ENCODE measurements around the gene RCE1.

The RCE1 gene

DNA sequence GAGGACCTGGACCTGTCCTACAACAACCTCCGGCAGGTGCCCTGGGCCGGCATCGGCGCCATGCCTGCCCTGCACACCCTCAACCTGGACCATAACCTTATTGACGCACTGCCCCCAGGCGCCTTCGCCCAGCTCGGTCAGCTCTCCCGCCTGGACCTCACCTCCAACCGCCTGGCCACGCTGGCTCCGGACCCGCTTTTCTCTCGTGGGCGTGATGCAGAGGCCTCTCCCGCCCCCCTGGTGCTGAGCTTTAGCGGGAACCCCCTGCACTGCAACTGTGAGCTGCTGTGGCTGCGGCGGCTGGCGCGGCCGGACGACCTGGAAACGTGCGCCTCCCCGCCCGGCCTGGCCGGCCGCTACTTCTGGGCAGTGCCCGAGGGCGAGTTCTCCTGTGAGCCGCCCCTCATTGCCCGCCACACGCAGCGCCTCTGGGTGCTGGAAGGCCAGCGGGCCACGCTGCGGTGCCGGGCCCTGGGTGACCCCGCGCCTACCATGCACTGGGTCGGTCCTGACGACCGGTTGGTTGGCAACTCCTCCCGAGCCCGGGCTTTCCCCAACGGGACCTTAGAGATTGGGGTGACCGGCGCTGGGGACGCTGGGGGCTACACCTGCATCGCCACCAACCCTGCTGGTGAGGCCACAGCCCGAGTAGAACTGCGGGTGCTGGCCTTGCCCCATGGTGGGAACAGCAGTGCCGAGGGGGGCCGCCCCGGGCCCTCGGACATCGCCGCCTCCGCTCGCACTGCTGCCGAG lies 15.1 kb downstream of the RCE1 start:
- DNase-seq (ENCODE audit: low read depth), result no peak
- H3K4me3 ChIP-seq (replicated peaks; ENCODE audit: low read depth, low read length), result no peak overlapping the region
- TF ChIP-seq, protein P1, sequence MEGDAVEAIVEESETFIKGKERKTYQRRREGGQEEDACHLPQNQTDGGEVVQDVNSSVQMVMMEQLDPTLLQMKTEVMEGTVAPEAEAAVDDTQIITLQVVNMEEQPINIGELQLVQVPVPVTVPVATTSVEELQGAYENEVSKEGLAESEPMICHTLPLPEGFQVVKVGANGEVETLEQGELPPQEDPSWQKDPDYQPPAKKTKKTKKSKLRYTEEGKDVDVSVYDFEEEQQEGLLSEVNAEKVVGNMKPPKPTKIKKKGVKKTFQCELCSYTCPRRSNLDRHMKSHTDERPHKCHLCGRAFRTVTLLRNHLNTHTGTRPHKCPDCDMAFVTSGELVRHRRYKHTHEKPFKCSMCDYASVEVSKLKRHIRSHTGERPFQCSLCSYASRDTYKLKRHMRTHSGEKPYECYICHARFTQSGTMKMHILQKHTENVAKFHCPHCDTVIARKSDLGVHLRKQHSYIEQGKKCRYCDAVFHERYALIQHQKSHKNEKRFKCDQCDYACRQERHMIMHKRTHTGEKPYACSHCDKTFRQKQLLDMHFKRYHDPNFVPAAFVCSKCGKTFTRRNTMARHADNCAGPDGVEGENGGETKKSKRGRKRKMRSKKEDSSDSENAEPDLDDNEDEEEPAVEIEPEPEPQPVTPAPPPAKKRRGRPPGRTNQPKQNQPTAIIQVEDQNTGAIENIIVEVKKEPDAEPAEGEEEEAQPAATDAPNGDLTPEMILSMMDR (IDR thresholded peaks at IDR 0.05; ENCODE audit: low read length, missing control alignments), result no peak

DNA sequence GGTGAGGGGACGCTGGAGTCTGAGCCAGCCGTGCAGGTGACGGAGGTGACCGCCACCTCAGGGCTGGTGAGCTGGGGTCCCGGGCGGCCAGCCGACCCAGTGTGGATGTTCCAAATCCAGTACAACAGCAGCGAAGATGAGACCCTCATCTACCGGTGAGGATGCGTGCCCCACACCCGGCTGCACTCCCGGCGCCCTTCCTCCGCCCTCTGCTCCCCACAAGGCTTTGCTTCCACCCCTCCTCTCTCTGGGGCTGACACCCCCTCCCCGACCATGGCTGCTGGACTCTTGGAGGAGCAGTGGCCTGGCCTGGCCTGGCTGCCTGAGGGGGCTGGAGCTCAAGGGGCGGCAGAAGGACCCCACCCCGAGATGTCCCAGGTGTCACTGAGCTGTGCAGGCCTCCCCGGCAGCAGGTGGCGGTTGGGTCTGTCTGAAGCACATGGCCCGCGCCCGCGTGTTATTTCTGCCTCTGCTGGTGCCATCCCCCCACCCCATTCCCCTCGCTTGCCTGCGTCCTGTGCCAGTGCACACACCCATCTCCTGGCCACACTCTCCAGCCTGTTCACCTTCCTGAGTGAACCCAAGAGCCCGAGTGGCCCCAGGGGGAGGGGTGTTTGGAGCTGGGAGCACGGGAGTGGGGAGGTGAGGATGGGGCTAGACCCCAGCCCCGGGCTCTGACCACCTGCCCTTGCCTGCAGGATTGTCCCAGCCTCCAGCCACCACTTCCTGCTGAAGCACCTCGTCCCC lies 15.9 kb downstream of the RCE1 start:
- no peak overlapping the region for H3K4me3 ChIP-seq (replicated peaks; ENCODE audit: low read depth, low read length)
- DNase-seq (ENCODE audit: low read depth), result no peak
- TF ChIP-seq, protein P1 (IDR thresholded peaks at IDR 0.05; ENCODE audit: low read length, missing control alignments), result no peak

DNA sequence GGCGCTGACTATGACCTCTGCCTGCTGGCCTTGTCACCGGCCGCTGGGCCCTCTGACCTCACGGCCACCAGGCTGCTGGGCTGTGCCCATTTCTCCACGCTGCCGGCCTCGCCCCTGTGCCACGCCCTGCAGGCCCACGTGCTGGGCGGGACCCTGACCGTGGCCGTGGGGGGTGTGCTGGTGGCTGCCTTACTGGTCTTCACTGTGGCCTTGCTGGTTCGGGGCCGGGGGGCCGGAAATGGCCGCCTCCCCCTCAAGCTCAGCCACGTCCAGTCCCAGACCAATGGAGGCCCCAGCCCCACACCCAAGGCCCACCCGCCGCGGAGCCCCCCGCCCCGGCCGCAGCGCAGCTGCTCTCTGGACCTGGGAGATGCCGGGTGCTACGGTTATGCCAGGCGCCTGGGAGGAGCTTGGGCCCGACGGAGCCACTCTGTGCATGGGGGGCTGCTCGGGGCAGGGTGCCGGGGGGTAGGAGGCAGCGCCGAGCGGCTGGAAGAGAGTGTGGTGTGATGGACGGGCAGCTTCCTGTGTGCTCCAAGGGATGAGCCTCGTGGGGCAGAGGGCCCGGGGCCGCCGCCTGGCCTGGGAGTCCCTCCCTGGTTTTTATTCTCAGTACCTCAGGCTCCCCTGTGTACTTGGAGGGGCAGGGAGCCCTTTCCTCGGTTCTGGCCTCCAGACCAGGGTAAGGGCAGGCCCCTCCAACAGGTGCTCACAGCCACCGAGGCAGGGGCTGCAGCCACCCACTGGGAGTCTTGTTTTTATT lies 16.6 kb downstream of the RCE1 start:
- TF ChIP-seq, protein P1 (IDR thresholded peaks at IDR 0.05; ENCODE audit: low read length, missing control alignments), result no peak
- H3K4me3 ChIP-seq (replicated peaks; ENCODE audit: low read depth, low read length), result no peak overlapping the region
- DNase-seq (ENCODE audit: low read depth), result no peak

GRCh38 chr11:66860449-66860831 lies 17.2 kb downstream of the RCE1 start:
- TF ChIP-seq, protein P1 (IDR thresholded peaks at IDR 0.05; ENCODE audit: low read length, missing control alignments), result no peak
- no peak overlapping the region for H3K4me3 ChIP-seq (replicated peaks; ENCODE audit: low read depth, low read length)
- no peak for DNase-seq (ENCODE audit: low read depth)

- no peak overlapping the region for H3K4me3 ChIP-seq (replicated peaks; ENCODE audit: low read depth, low read length)
- TF ChIP-seq, protein P1 (IDR thresholded peaks at IDR 0.05; ENCODE audit: low read length, missing control alignments), result no peak
- DNase-seq (ENCODE audit: low read depth), result no peak
Measured at GRCh38 chr11:66861038-66861773, 18.0 kb downstream of the RCE1 start.

DNA sequence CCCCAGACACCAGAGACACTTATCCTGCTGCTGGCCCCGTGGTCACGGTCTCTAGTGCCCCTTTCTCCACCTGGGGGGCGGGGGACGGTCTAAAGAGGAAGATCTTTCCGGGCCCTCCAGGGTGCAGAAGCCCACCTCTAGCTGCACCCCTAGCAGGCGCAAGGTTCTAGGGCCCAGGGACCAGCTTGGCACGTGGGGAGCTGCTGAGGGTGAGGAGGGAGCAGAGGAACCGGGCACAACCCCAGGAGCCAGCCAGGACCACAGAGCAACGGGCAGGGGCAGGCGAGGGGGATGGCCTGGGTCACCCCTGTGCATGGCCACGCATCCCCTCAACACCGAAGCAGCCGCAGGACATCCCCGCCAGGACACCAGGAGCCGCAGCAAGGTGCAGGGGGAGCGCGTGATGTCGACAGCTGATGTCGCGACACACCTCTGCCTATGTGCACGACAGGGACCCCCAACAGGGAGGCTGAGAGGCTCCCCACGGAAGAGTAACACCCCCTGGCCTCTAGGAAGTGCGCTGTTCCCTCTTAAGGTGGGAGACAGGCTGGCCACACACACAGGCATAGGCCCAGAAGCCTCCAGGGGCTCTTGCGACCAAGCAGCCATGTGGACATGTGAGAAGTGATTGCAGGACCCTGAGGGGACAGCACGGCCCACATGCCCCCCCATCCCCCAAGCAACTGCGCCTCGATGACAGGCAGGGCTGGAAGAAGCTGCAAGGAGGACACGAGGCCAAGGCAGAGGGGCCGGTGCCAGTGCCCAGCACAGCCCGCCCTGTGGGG lies 18.7 kb downstream of the RCE1 start:
- TF ChIP-seq, protein P1 (IDR thresholded peaks at IDR 0.05; ENCODE audit: low read length, missing control alignments), result no peak
- no peak overlapping the region for H3K4me3 ChIP-seq (replicated peaks; ENCODE audit: low read depth, low read length)
- DNase-seq (ENCODE audit: low read depth), result no peak

Data from fibroblast of pulmonary artery (primary cell).